IPS-NIHi7 (cell line): Measurements from ENCODE around the gene SYCN.
"Not testable (repeated sequence)": the region's sequence is repeated elsewhere in the genome, so short reads cannot be mapped to it uniquely, and the experiment has no call there.

ENCODE experiments used
- DNase-seq: peaks from one replicate; pipeline ENCODE4 v3.0.0; 2012; ENCODE audit warnings: mixed read lengths; ENCODE audit errors: extremely low spot score

The SYCN gene

DNA sequence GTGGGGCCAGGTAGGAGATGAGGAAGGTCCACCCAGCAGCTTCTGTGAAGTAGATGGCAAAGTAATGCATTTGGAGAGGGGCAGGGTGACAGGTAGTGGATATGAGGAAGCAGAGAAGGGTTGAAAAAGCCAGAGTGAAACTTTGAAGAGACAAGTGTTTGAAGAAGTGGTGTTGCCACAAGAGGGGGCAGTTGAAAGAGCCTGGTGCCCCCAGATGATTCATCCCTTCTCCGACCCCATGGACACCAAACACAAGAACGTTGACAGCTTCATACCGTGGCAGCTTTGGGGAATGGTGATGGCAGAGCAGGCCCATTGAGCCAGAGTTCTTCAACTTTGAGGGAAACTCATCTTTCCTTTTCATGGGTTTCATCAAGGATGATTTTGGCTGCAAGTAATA is 20.8 kb upstream of the SYCN start:
- DNase-seq = peak; percentile 49

DNA sequence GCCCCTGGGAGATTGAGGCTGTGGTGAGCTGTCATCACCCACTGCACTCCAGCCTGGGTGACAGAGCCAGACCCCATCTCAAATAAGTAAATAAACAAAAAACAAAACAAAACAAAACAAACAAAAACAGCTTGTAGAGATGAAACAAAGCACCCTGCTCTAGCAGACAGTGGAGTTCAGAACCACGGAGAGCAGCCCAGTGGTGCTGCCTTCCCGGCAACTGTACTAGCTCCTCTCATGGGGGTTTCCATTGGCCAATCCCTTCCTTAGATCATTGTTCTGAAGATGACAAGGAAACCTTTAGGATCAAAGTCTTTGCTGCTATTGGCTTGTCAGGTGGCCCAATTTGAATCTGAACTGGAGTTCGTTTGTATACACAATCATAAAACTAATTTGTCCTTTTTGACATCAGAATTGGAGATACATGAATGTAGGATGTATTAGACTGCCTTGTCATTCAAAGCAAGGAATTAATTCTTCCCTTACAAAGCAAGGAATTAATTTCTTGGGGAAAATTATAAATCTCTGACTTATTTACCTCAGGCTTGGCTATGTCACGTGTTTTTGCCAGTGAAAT is 19.7 kb upstream of the SYCN start:
- DNase-seq = peak; percentile 85

DNA sequence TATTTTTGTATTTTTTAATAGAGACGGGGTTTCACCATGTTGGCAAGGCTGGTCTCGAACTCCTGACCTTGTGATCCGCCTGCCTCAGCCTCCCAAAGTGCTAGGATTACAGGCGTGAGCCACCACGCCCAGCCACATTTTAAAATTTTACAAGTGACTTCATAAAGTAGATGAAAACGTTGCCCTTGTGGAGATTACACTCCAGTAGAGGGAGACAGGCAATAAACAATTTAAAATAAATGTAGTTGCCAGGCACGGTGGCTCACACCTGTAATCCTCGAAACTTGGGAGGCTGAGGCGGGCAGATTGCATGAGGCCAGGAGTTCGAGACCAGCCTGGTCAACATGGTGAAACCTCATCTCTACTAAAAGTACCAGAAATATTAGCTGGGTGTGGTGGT is 15.0 kb upstream of the SYCN start:
- not testable (repeated sequence) for DNase-seq

DNA sequence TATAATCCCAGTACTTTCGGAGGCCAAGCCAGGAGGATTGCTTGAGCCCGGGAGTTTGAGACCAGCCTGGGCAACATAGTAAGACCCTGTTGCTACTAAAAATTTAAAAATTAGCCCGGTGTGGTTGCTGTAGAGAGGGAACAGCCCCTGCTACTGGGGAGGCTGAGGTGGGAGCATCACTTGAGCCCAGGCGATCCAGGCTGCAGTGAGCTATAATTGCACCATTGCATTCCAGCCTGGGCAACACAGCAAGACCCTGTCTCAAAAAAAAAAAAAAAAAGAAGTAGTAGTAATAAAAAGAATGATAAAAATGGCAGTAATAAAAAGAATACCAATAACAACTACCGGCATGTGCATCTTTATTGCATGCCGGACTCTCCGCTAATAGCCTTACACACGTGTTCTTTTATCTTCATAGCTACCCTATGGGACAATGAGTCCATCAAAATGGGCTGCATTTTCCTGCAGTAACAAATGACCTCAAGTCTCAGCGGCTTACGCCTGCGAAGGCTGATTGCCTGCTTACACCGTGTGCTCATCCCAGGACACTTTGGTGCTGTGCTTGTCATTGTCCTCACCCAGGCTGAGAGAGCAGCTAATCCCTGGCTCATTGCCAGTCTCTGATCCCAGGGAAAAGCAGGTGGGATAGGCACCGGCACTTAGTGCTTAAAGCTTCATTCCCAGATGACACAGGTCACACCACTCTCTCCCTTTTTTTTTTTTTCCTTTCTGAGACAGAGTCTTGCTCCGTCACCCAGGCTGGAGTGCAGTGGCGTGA is 14.4 kb upstream of the SYCN start:
- no peak for DNase-seq

DNA sequence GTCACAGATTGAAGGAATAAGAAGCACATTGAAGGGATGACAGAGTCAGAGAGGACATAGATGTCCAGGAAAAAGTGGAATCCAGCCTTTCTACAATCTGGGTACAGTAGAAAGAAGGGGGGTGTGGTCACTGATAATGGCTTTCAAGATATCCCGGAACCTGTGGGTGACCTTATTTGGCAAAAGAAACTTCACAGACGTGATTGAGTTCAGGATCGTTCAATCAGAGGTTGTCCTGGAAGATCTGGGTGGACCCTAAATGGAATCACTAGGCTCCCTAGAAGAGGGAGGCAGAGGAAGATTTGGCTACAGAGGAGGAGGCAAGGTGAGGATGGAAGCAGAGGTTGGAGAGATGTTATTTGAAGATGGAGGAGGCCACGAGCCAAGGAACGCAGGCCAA is 13.0 kb upstream of the SYCN start:
- no peak for DNase-seq

DNA sequence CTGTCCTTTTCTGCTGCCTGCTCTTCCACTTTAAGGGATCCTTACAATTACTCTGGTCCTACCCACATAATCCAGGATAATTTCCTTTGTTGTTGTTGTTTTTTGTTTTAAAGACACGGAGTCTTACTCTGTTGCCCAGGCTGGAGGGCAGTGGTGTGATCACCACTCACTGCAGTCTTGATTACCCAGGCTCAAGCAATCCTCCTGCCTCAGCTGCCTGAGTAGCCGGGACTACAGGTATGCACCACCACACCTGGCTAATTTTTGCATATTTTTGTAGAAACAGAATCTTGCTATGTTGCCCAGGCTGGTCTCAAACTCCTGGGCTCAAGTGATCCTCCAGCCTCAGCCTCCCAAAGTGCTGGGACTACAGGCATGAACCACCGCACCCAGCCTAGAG is 11.3 kb upstream of the SYCN start:
- not testable (repeated sequence) for DNase-seq

DNA sequence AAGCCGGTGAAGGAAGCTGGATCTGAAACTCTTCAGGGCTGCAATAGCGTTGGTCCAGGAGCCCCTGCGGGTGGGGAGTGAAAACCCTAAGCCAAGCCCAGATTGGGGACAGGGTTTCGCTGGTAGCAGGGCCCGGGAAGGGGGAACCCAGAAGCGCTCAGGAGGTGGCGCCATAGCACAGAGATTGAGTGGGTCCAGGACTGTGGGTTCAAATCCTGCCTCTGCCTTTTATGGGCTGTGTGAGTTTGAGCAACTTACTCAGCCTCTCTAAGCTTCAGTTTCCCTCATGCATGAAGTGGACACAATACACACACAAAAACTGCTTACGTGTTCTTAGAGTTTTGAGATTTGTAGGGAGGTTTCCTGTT is 8.3 kb upstream of the SYCN start:
- peak; percentile 79 for DNase-seq

DNA sequence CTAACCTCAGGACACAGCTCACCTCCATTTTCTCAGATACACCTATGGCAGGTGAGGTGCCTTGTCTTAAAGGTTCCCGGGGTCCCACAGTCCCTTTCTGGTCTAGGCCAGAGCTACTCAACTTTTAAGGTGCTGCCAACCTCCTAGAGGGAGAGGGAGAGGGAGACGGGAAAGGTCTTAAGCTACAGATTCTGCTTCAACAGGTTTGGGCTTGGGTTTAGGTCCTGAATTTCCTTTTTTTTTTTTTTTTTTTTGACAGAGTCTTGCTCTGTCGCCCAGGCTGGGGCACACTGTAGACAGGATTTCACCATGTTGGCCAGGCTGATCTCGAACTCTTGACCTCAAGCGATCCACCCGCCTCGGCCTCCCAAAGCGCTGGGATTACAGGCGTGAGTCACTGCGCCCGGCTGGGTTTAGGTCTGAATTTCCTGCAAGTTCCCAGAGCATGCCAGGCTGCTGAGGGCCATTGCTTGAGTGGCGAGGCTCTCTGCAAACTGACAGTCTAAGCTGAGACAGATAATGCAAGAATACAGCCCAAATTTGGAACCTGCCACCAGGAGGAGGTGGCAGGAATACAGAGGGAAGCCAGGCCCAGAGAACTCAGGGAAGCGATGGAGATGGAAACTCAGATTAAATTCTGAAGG is 7.8 kb upstream of the SYCN start:
- no peak for DNase-seq

DNA sequence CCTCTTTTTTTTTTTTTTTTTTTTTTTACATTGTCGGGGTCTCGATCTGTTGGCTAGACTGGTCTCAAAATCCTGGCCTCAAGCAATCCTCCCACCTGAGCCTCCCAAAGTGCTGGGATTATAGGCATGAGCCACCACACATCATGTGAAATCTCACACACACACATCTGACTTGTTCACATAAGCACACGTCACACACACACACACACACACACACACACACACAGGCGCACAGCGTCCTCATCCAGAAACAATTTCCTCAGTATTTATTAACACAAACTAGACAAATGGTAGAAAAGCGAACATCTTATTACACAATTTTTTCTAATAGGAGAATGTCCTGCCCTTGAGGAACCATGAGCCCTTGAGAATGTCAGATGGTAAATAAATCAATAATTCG is 5.1 kb upstream of the SYCN start:
- no peak for DNase-seq

DNA sequence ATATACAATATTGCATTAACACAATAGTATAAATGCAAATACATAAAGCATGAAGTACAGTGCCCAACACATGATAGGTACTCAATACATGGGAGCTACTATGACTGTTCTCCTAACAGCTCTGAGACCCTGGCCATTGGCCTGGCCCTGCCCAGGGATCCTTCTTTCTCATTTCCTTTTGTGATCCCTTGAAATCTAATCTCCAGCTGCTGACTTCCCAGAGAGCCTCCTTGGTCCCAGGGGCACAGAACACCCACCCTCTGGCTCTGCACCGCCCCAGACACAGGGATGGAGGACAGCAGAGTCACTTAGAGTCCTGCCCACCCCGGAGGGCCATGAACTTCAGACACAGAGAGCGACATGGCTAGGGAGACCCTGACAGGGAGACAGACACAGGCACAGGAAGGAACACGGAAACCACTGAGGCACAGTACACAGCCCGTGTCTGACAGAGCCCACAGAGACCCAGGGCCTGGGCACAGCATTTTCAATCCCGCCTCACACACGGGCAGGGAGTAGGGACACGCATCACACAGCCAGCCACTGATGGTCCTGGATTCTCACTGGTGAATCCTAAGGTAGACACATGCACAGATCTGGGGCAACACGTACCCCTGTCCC is 4.2 kb upstream of the SYCN start:
- no peak for DNase-seq

DNA sequence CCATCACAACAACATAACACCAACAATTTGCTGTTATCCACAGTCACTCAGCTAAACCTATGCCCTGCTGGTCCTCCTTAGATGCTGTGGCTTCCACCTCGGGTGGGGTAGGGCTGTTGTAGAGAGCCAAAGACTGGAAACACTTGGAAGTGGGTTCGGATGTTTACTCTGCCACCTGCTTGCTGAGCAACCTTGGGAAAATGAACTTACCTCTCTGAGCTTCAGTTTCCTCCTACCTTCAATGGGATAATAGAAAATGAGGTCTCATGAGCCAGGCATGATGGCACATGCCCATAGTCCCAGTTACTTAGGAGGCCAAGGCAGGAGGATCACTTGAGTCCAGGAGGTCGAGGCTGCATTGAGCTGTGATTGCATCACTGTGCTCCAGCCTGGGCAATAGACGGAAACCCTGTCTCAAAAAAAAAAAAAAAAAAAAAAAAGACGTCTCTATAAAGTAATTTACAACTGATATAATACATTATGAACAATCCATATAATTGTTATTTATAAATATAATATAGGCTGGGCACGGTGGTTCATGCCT is 3.3 kb upstream of the SYCN start:
- no peak for DNase-seq

DNA sequence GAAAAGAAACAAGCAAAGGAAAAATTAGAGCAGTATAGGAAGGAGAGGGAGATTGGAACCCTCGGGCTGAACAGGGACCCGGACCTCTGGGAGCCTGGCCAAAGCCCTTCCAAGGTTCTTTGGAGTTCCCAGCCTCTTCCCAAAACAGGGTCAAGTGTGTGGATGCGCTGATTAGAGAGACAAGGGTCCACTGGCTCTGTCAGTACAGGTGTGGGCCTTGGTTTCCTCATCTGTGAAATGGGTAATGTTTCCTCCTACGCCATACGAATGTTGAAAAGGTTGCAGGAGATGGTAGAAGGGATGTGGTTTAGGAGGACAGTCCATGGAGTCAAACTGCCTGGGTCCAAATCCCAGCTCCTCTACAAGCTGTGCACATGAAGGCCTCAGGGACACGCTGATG is 2.1 kb upstream of the SYCN start:
- no peak for DNase-seq

DNA sequence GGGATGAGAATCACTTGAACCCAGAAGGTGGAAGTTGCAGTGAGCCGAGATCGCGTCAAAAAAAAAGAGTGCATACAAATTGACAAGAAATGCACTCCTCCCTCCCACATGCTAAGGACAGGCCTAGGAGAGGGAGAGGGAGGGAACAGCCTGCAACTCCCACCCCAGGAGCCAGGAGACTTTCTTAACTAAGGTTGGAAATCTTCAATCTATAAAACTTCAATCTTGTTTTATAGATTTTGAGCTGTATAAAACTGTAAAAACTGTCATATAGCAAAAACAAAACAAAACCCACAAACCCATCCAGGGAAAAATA is 1.3 kb upstream of the SYCN start:
- no peak for DNase-seq

DNA sequence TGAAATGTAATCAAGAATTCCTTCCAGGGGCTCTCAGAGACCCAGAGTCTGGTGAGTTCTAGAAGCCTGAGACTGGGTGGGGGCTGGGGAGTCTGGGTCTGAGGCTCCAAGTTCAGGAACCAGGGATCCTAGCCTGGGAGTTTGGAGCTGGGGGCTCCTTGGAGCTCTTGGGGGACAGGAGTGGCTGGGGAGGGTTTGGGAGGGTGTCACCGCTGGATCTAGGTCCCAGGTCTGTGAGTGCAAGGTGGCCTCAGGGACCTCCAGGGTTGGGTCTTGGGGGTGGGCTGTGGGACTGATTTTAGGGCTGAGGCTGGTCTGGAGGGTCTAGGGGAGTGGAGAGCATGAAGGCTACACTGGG is 1.1 kb downstream of the SYCN start:
- no peak for DNase-seq

DNA sequence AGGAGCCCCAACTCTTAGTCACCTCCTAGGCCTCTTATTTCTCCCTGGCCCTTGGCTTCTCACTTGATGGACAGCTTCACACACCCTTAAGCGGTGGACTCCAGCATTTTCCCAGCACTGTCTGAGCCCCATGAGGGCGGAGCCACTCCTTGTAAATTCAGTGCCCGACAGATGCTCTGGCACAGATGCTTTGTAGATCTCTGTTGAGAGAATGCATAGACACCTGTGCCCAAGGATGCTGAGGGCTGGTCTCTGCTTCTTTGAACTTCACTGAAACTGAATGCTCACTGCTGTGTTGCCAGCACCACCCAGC is 3.3 kb downstream of the SYCN start:
- DNase-seq = no peak

DNA sequence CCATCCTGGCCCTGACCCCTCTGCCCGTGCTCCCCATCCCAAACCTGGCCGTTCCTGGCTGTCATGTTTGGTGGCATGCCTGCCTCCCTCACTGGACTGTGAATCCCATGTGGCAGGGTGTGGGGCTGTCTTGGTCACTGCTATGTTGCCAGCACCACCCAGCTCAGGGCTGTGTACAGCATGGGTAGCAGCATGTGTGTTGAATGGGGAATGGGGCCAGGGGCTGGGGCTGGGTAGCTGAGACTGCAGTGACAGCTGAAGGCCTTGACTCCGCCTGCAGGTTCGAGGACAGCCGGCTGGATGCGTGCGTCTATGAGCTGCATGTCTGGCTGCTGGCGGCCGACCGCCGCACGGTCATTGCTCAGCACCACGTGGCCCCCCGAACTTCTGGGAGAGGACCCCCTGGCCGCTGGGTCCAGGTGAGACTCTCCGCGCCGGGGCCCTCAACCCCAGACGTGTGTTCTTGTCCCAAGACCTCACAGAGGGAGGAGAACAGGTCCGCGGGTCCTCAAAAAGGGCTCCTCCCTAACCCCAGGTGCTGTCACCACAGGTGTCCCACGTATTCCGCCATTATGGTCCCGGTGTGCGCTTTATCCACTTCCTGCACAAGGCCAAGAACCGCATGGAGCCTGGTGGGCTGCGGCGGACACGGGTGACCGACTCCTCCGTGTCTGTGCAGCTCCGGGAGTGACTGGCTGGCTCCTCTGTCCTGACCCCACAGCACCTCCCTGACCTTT is 3.8 kb downstream of the SYCN start:
- no peak for DNase-seq

DNA sequence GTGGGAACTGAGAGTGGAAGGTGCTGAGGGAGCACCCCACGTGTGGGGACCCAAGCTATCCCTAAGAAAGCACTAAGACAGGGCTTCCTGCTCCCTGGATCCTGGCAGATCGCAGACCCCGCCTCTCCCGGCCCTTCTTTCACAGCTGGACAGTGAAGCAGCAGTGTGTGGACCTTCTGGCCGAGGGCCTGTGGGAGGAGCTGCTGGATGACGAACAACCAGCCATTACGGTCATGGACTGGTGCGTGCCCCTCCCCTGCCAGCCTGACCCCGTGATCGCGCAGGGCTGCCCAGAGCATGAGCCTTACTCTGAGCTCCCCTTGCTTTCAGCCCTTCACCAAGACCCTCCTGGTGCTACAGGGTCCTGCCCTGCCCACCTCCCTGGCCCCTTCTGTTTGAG is 5.0 kb downstream of the SYCN start:
- DNase-seq = no peak

DNA sequence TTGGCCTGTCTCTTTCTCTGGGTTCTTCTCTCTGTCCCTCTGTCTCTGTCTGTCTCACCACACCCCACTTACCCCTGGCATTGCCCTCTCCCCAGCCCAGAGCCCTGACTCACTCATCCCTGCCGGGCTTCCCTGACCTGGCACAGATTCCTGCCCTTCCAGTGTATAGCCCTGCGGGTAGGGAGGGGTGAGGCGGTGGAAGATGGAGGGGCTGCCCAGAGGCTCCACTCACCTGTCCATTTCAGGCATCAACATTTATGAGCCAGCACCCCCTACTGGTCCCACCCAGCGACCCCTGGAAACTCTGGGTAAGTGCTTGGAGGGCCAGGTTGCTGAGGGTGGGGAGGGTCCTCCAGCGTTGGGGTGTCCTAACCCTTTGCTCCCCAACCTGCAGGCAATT is 6.3 kb downstream of the SYCN start:
- no peak for DNase-seq

DNA sequence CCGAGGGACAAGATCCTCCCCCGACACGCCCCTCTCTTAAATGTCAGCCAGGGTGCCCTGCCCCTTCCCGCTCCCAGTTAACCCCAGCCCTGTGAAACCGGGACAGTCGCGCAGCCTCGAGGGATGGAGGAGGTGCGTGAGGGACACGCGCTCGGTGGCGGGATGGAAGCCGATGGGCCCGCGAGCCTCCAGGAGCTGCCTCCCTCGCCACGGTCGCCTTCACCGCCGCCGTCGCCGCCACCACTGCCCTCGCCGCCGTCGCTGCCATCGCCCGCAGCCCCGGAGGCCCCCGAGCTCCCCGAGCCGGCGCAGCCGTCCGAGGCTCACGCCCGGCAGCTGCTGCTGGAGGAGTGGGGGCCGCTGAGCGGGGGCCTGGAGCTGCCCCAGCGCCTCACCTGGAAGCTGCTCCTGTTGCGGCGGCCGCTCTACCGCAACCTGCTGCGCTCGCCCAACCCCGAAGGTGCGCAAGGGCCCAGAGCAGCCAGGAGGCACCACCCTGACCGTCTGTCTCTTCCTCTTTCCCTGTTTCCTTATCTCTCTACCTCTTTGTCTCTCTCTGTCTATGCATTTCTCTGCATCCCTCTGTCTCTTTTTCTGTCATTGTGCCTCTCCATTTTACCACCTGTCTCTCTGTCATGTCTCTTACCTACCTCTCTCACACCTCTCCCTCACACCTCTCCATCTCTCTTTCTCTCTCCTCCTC is 7.1 kb downstream of the SYCN start, which contains the start of gene NCCRP1:
TSS of gene NCCRP1 (plus strand) at position 105 of the 703 bp plus-strand sequence. CDS start at position 124, 19 bp downstream.
- peak; percentile 50 for DNase-seq

DNA sequence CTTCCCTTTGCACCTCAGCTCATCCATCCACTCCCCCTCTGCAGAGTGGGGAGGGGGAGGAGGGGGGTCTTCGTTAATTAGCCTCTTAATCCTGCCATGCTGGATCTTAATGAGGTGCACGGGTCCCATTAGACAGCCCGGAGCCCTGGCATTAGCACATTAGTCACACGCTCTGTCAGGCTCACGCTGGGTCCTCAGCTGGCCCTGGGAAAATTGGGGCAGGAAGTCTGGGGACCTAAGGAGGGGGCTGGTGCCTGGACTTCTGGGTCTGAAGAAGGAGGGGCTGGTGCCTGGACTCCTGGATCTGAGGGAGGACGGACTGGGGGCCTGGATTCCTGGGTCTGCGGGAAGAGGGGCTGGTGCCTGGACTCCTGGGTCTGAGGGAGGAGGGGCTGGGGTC is 7.7 kb downstream of the SYCN start:
- no peak for DNase-seq

DNA sequence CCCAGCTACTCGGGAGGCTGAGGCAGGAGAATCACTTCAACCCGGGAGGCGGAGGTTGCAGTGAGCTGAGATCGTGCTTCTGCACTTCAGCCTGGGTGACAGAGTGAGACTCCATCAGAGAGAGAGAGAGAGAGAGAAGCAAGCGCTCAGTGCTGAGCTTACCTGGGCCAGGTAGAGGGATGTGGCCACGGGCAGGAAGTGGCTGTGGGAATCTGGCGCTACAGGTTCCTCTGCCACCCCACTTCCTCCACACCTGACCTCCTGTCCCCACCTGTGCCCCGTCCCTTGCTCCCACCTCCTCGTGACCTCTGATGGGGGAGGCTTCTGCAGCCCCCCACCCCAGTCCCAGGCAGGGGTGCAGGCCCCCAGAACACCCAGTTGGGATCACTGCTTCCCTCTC is 8.3 kb downstream of the SYCN start:
- no peak for DNase-seq
